Caco-2 (cell line): Measurements from ENCODE around the gene DNAH2. TPM values are rescaled to one million over a fixed set of nuclear protein-coding genes. Genes with fewer than 3 reads are reported as not detected.
A peak's percentile ranks its signal among the peaks of the same experiment; 100 is the strongest.

ENCODE experiments used
- BruUV-seq: library from RNA; stranded (reverse); fragments of 400-500 nt; replicated peaks from 2 replicates; lab custom pipeline; 2021; lab: Mats Ljungman, UMichigan
- CTCF ChIA-PET: fragments of 300-600 bp; sonication (Branson Sonifier 250); formaldehyde crosslinking; loops from one replicate; lab custom pipeline; 2022; ENCODE audit warnings: antibody characterized with exemption; lab: Charles Lee
- POLR2A ChIA-PET: fragments of 300-600 bp; sonication (Branson Sonifier 250); formaldehyde crosslinking; loops from one replicate; lab custom pipeline; 2022; ENCODE audit warnings: antibody characterized with exemption; lab: Charles Lee
- DNase-seq, 2 experiments: peaks; one replicate each; pipeline versions ENCODE4 v3.0.0 to v3.0.0-alpha.2; 2020 to 2022
- H3K27me3 ChIP-seq: replicated peaks from 2 replicates; pipeline ENCODE4 v1.6.0; 2011; ENCODE audit warnings: low read length; ENCODE audit not compliant: control insufficient read depth, insufficient read depth
- H3K36me3 ChIP-seq: 2 replicates; pipeline ENCODE4 v1.5.1; 2011; ENCODE audit warnings: low read length; ENCODE audit not compliant: control insufficient read depth, insufficient read depth
- H3K4me1 ChIP-seq: fragments of 250-450 bp; sonication (Bioruptor Pico); 2 replicates; pipeline ENCODE4 v1.5.1; 2020; ENCODE audit warnings: mild to moderate bottlenecking
- H3K4me3 ChIP-seq: 2 replicates; pipeline ENCODE4 v1.5.1; 2011; ENCODE audit warnings: low read depth, mild to moderate bottlenecking, control low read depth, low read length
- H3K9me3 ChIP-seq: fragments of 250-450 bp; sonication (Bioruptor Pico); 2 replicates; pipeline ENCODE4 v1.5.1; 2020; ENCODE audit warnings: mild to moderate bottlenecking, moderate library complexity
- H3K27ac Mint-ChIP-seq: one replicate; pipeline ENCODE4 v1.8.0; 2022; ENCODE audit warnings: mixed read lengths; ENCODE audit not compliant: unreplicated experiment
- H3K27me3 Mint-ChIP-seq: one replicate; pipeline ENCODE4 v1.8.0; 2022; ENCODE audit warnings: mixed read lengths; ENCODE audit not compliant: insufficient read depth, unreplicated experiment
- H3K36me3 Mint-ChIP-seq: one replicate; pipeline ENCODE4 v1.8.0; 2022; ENCODE audit warnings: mild to moderate bottlenecking, mixed read lengths; ENCODE audit not compliant: insufficient read depth, unreplicated experiment
- H3K4me1 Mint-ChIP-seq: one replicate; pipeline ENCODE4 v1.8.0; 2022; ENCODE audit warnings: low read depth, mixed read lengths; ENCODE audit not compliant: unreplicated experiment
- H3K4me3 Mint-ChIP-seq: one replicate; pipeline ENCODE4 v1.8.0; 2022; ENCODE audit warnings: mild to moderate bottlenecking, moderate library complexity, mixed read lengths; ENCODE audit not compliant: unreplicated experiment
- H3K9me3 Mint-ChIP-seq: one replicate; pipeline ENCODE4 v1.8.0; 2022; ENCODE audit warnings: mixed read lengths; ENCODE audit not compliant: unreplicated experiment
- intact Hi-C: fragments of 100-400 bp; cut with micrococcal nuclease; formaldehyde crosslinking; loops from one replicate; pipeline ENCODE4 v1.10.0; 2022; ENCODE audit not compliant: unreplicated experiment
- total RNA-seq: library from RNA; stranded (reverse); gene quantifications from 2 replicates; pipeline ENCODE4 v1.2.3, GENCODE V29; 2022
- TF ChIP-seq, protein P1 (sequence below), 2 experiments: fragments of 200-600 bp in 1 of 2; IDR thresholded peaks; 1 replicate in 1 of 2; 2 replicates in 1 of 2; pipeline versions ENCODE4 v1.5.1 to v1.8.0; 2011 to 2022; ENCODE audit warnings: antibody characterized with exemption in 1 of 2, control low read depth in 1 of 2, inconsistent platforms in 1 of 2, low read depth in 1 of 2, low read length in 1 of 2, mild to moderate bottlenecking in 1 of 2, moderate library complexity in 1 of 2; ENCODE audit not compliant: insufficient read depth in 1 of 2, severe bottlenecking in 1 of 2, unreplicated experiment in 1 of 2

DNAH2 gene
- total RNA-seq, 1 experiment from 2014 or later, result 1.9 TPM

DNA sequence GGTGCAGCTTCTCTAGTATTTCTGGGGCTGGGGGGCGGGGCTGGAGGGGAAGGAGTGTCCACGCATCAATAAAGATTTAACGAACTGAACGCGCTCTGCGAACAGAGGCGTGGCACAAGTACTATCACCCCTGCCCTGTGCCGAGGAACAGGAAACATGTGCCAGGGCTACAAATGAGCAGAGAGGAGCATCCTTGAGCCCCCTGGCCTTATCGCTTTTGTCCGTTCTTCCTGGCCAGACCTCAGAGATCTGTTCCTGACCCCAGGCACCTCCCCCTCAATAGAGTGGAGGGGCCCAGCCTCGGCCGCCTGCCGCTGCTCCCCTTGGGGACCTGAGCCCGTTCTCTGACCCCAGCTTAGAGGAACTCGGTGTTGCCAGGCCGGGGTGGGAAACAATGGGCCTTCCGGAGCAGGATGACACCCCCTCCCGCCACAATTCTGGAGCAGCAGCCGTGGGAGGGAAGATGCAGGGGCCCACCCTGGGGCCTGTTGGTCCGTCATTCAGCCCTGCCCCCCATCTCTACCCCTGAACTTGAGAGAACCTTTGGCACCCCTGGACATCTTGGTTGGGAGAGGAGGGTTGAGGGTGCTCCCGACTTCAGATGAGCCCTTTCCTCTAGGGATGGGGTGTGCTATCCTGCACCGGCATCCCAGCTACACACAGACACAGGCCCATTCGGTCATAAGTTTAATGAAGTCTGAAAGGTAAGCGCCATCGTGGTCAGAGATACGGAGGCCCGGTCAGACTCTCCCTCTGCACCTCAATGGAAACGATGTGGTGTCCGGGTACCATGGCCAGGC lies 138.7 kb downstream of the DNAH2 start:
- BruUV-seq, result no TSS peak
- CTCF ChIA-PET, result interaction anchor here (0.9 to 1.5 kb wide), 8 partner anchors 14 to 169 kb away, joined by 3 to 8 read pairs (median 5); partner anchors contain the start of genes CNTROB, KDM6B, TP53 and TRAPPC1
- peaks cover 40% of the 10 kb centered on the region for H3K36me3 Mint-ChIP-seq

GRCh38 chr17:7856811-7857712 lies 139.5 kb downstream of the DNAH2 start, which contains the start of gene NAA38:
Gene NAA38 (minus strand): TSS chr17:7857559. CDS start chr17:7857463, 96 bp downstream.
- H3K36me3 ChIP-seq, result no peaks in the 10 kb centered on the region
- intact Hi-C loops, result loop anchor here (1.0 to 2.0 kb wide), 3 partner anchors 14 to 35 kb away; no protein-coding TSS in a partner anchor
- BruUV-seq, result TSS peak; percentile 89

More for the DNA sequence above, 138.7 kb downstream of the DNAH2 start:
- H3K4me3 Mint-ChIP-seq, result no peak overlapping the region
- H3K27ac Mint-ChIP-seq, result no peak overlapping the region
- no peak for DNase-seq
- POLR2A ChIA-PET, result interaction anchor here (0.6 to 1.5 kb wide), 7 partner anchors 12 to 200 kb away, joined by 3 to 27 read pairs (median 4); partner anchors contain the start of genes KDM6B, RNF227 and TP53
- Histone ChIP-seq H3K4me1 (no peaks in the 10 kb centered on the region), H3K36me3 (no peaks in the 10 kb centered on the region; the same call in 1 of the 2 replicates), H3K9me3 (no peaks in the 10 kb centered on the region), H3K4me3 (peak overlapping the region; percentile 49), H3K27me3 (no peaks in the 10 kb centered on the region)
- intact Hi-C loops, result loop anchor here (2.0 kb wide), 1 partner anchor 13 kb away; no protein-coding TSS in a partner anchor
- no peaks in the 10 kb centered on the region for H3K9me3 Mint-ChIP-seq
- peaks cover 5% of the 10 kb centered on the region for H3K4me1 Mint-ChIP-seq
- TF ChIP-seq, protein P1, sequence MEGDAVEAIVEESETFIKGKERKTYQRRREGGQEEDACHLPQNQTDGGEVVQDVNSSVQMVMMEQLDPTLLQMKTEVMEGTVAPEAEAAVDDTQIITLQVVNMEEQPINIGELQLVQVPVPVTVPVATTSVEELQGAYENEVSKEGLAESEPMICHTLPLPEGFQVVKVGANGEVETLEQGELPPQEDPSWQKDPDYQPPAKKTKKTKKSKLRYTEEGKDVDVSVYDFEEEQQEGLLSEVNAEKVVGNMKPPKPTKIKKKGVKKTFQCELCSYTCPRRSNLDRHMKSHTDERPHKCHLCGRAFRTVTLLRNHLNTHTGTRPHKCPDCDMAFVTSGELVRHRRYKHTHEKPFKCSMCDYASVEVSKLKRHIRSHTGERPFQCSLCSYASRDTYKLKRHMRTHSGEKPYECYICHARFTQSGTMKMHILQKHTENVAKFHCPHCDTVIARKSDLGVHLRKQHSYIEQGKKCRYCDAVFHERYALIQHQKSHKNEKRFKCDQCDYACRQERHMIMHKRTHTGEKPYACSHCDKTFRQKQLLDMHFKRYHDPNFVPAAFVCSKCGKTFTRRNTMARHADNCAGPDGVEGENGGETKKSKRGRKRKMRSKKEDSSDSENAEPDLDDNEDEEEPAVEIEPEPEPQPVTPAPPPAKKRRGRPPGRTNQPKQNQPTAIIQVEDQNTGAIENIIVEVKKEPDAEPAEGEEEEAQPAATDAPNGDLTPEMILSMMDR (IDR thresholded peaks at IDR 0.05; ENCODE audit: insufficient read depth in 1 of 2, low read depth in 1 of 2, low read length in 1 of 2, severe bottlenecking in 1 of 2, unreplicated experiment in 1 of 2), result no peak
- H3K27me3 Mint-ChIP-seq, result no peaks in the 10 kb centered on the region

More at GRCh38 chr17:7856811-7857712, 139.5 kb downstream of the DNAH2 start, which contains the start of gene NAA38:
- Mint-ChIP-seq H3K27ac (no peak within 1 kb of the TSS), H3K36me3 (peaks cover 32% of the 10 kb centered on the region), H3K4me1 (peaks cover 5% of the 10 kb centered on the region), H3K27me3 (no peaks in the 10 kb centered on the region), H3K4me3 (no peak within 1 kb of the TSS), H3K9me3 (no peaks in the 10 kb centered on the region)
- Histone ChIP-seq H3K4me1 (no peaks in the 10 kb centered on the region), H3K27me3 (no peaks in the 10 kb centered on the region), H3K4me3 (peak within 1 kb of the TSS; percentile 49), H3K9me3 (no peaks in the 10 kb centered on the region)
- ChIA-PET POLR2A (interaction anchor here (0.6 to 1.5 kb wide), 9 partner anchors 13 to 242 kb away, joined by 3 to 27 read pairs (median 4); partner anchors contain the start of genes KDM6B, RNF227 and TP53), CTCF (interaction anchor here (0.5 to 1.5 kb wide), 20 partner anchors 12 to 206 kb away, joined by 3 to 8 read pairs (median 4); partner anchors contain the start of genes ATP1B2, CNTROB, KDM6B and TP53)
- TF ChIP-seq, protein P1 (IDR thresholded peaks at IDR 0.05; ENCODE audit: insufficient read depth in 1 of 2, low read depth in 1 of 2, low read length in 1 of 2, severe bottlenecking in 1 of 2, unreplicated experiment in 1 of 2), result peak in 1 of 2 experiments; percentile 40
- DNase-seq, result peak; percentile 89 to 96
